Endothelial cell of umbilical vein (primary cell): Measurements from ENCODE around the gene TAF1L. TPM values are rescaled to one million over a fixed set of nuclear protein-coding genes. Genes with fewer than 3 reads are reported as not detected.

Experiments
- BruUV-seq: library from RNA; stranded (reverse); fragments of 400-500 nt; replicated peaks from 2 replicates; lab custom pipeline; 2021; lab: Mats Ljungman, UMichigan
- CTCF ChIA-PET: fragments of 300-600, 350-600 bp; sonication (Branson Sonifier 250); formaldehyde crosslinking; loops from one replicate; lab custom pipeline; 2021; ENCODE audit warnings: antibody characterized with exemption, inconsistent platforms; lab: Charles Lee
- POLR2A ChIA-PET: fragments of 300-600, 350-600 bp; sonication (Branson Sonifier 250); formaldehyde crosslinking; loops from one replicate; lab custom pipeline; 2021; ENCODE audit warnings: antibody characterized with exemption, inconsistent platforms; lab: Charles Lee
- DNase-seq: peaks from one replicate; pipeline ENCODE4 v3.0.0-alpha.2; 2011; ENCODE audit warnings: low read depth, low spot score
- FAIRE-seq: peaks from 2 replicates; lab custom pipeline; 2011; peaks lifted over from hg19 to GRCh38; lab: Jason Lieb, UNC
- H2AFZ ChIP-seq: 2 replicates; pipeline ENCODE4 v1.6.0; 2012; ENCODE audit warnings: low read depth, low read length, control low read depth, inconsistent platforms
- H3K27ac ChIP-seq: 2 replicates; pipeline ENCODE4 v1.5.1; 2011; ENCODE audit warnings: low read depth, mild to moderate bottlenecking, control low read depth, low read length, moderate library complexity; ENCODE audit not compliant: insufficient read depth
- H3K27me3 ChIP-seq, 2 experiments: 2 replicates each; pipeline versions ENCODE4 v1.6.0 to v1.6.1; 2011; ENCODE audit warnings: low read length in 2 of 2, mixed read lengths in 1 of 2; ENCODE audit not compliant: control insufficient read depth in 2 of 2, insufficient read depth in 2 of 2
- H3K36me3 ChIP-seq, 2 experiments: 2 replicates in 1 of 2; 3 replicates in 1 of 2; pipeline ENCODE4 v1.5.1; 2011; ENCODE audit warnings: low read length in 2 of 2, mild to moderate bottlenecking in 1 of 2, moderate library complexity in 1 of 2; ENCODE audit not compliant: control insufficient read depth in 2 of 2, insufficient read depth in 2 of 2; ENCODE audit errors: extremely low read depth in 1 of 2
- H3K4me1 ChIP-seq: 3 replicates; pipeline ENCODE4 v1.5.1; 2011; ENCODE audit warnings: mild to moderate bottlenecking, low read length; ENCODE audit not compliant: control insufficient read depth, insufficient read depth; ENCODE audit errors: extremely low read depth
- H3K4me2 ChIP-seq: 2 replicates; pipeline ENCODE4 v1.6.1; 2011; ENCODE audit warnings: low read length, control low read depth, mixed read lengths; ENCODE audit not compliant: insufficient read depth
- H3K4me3 ChIP-seq, 3 experiments: fragments of 200-600 bp in 1 of 3; sonication (generic), shearing (Covaris generic) in 1 of 3; replicated peaks in 1 of 3; 2 replicates each; pipeline ENCODE4 v1.5.1; 2011 to 2016; ENCODE audit warnings: control low read depth in 3 of 3, low read length in 3 of 3, mild to moderate bottlenecking in 2 of 3, inconsistent platforms in 1 of 3, low read depth in 1 of 3, moderate library complexity in 1 of 3; ENCODE audit not compliant: insufficient read depth in 1 of 3
- H3K79me2 ChIP-seq: 2 replicates; pipeline ENCODE4 v1.6.0; 2012; ENCODE audit warnings: low read length, inconsistent platforms; ENCODE audit not compliant: control insufficient read depth, insufficient read depth
- H3K9ac ChIP-seq: replicated peaks from 2 replicates; pipeline ENCODE3; 2011; ENCODE audit warnings: low read length, control low read depth; ENCODE audit not compliant: insufficient read depth; ENCODE audit errors: extremely low read depth
- H3K9me1 ChIP-seq: replicated peaks from 3 replicates; pipeline ENCODE4 v1.6.0; 2011; ENCODE audit warnings: mild to moderate bottlenecking, low read length; ENCODE audit not compliant: control insufficient read depth, insufficient read depth; ENCODE audit errors: extremely low read depth
- H3K9me3 ChIP-seq: replicated peaks from 2 replicates; pipeline ENCODE4 v1.5.1; 2012; ENCODE audit warnings: low read length, inconsistent platforms; ENCODE audit not compliant: control insufficient read depth, insufficient read depth
- H4K20me1 ChIP-seq: replicated peaks from 2 replicates; pipeline ENCODE3; 2011; ENCODE audit warnings: mild to moderate bottlenecking, low read length; ENCODE audit not compliant: control insufficient read depth, insufficient read depth; ENCODE audit errors: extremely low read depth
- EZH2 ChIP-seq: IDR thresholded peaks from 2 replicates; pipeline ENCODE4 v1.6.1; 2012; ENCODE audit warnings: borderline replicate concordance, low read depth, mild to moderate bottlenecking, moderate library complexity, low read length, inconsistent platforms; ENCODE audit not compliant: severe bottlenecking
- FOS ChIP-seq: IDR thresholded peaks from 2 replicates; pipeline ENCODE4 v1.6.1; 2011; ENCODE audit warnings: mild to moderate bottlenecking, low read length, moderate library complexity, borderline replicate concordance; ENCODE audit not compliant: insufficient read depth
- GATA2 ChIP-seq: IDR thresholded peaks from 2 replicates; pipeline ENCODE4 v1.7.0; 2011; ENCODE audit warnings: low read depth, mild to moderate bottlenecking, moderate library complexity, mixed read lengths, low read length; ENCODE audit not compliant: insufficient read length, insufficient read depth
- JUN ChIP-seq: IDR thresholded peaks from 2 replicates; pipeline ENCODE4 v1.6.1; 2011; ENCODE audit warnings: borderline replicate concordance, low read depth; ENCODE audit not compliant: insufficient read length, insufficient read depth
- MYC ChIP-seq: IDR thresholded peaks from one replicate; pipeline ENCODE4 v1.6.1; 2011; ENCODE audit warnings: mild to moderate bottlenecking, low read depth, low read length
- POLR2A ChIP-seq: IDR thresholded peaks from 2 replicates; pipeline ENCODE4 v1.6.1; 2012; ENCODE audit warnings: low read depth, mild to moderate bottlenecking, control low read depth, low read length
- POLR2AphosphoS5 ChIP-seq: IDR thresholded peaks from 2 replicates; pipeline ENCODE4 v1.6.1; 2012; ENCODE audit warnings: low read depth, mild to moderate bottlenecking, control low read depth, low read length, moderate library complexity; ENCODE audit not compliant: insufficient read depth
- dilution Hi-C: fragments of 300-500 bp; cut with MboI; formaldehyde crosslinking; loops from one replicate; pipeline ENCODE4 v1.15.0; 2019; ENCODE audit warnings: low sequenced_read_pairs; ENCODE audit not compliant: extremely low pct_ligation_motif_present
- intact Hi-C: fragments of 100-400 bp; cut with micrococcal nuclease; formaldehyde crosslinking; loops from one replicate; pipeline ENCODE4 v1.10.0; 2022
- polyA plus RNA-seq, 4 experiments: library from polyadenylated mRNA; depleted of rRNA in 3 of 4; stranded (reverse) in 3 of 4; unstranded in 1 of 4; fragments of >200 nt; gene quantifications; 2 replicates each; pipeline versions ENCODE4 v1.2.1 to v1.2.3, GENCODE V29; 2011 to 2012; ENCODE audit warnings: missing spikeins in 1 of 4
- total RNA-seq: library from RNA; stranded (reverse); gene quantifications from 2 replicates; pipeline ENCODE4 v1.2.3, GENCODE V29; 2021
- TF ChIP-seq, protein P1 (sequence below), 2 donors: IDR thresholded peaks; 1 replicate in 1 of 2; 2 replicates in 1 of 2; pipeline ENCODE4 v1.5.1; 2011; ENCODE audit warnings: low read length in 2 of 2, mild to moderate bottlenecking in 2 of 2, moderate library complexity in 2 of 2, control low read depth in 1 of 2, inconsistent platforms in 1 of 2, low read depth in 1 of 2; ENCODE audit not compliant: insufficient read depth in 1 of 2; ENCODE audit errors: extremely low read depth in 1 of 2
- TF ChIP-seq, protein P2 (sequence below): IDR thresholded peaks from 2 replicates; pipeline ENCODE4 v1.6.1; 2011; ENCODE audit not compliant: insufficient read depth, insufficient read length

The TAF1L gene
- total and polyA plus RNA-seq, 2 donors (not counting 3 experiments of a cell fraction or from before 2014, with no cell fraction given) = not detected

- H3K27me3 ChIP-seq = peaks cover under 1 to 2% of the 10 kb centered on the region in 2 experiments
- no peak overlapping the region for H3K27ac ChIP-seq
- no peak overlapping the region for H2AFZ ChIP-seq
- H4K20me1 ChIP-seq = no peaks in the 10 kb centered on the region
- TF ChIP-seq FOS (no peak), JUN (no peak), POLR2A (no peak), POLR2AphosphoS5 (no peak)
- FAIRE-seq (no peak), DNase-seq (no peak)
- H3K79me2 ChIP-seq = no peaks in the 10 kb centered on the region
- no peak overlapping the region for H3K4me3 ChIP-seq
- H3K9ac ChIP-seq = no peak overlapping the region
- H3K36me3 ChIP-seq = no peaks in the 10 kb centered on the region
- no peaks in the 10 kb centered on the region for H3K4me1 ChIP-seq
- no peak overlapping the region for H3K4me2 ChIP-seq
- dilution Hi-C loops (no loop called here), intact Hi-C loops (no loop called here)
- no peaks in the 10 kb centered on the region for H3K9me1 ChIP-seq
- ChIA-PET CTCF (interaction anchor here (0.7 to 1.4 kb wide), 2 partner anchors 38 to 239 kb away, joined by 3 read pairs; no protein-coding TSS in a partner anchor), POLR2A (no interaction called here)
- H3K9me3 ChIP-seq = no peaks in the 10 kb centered on the region
- BruUV-seq = no TSS peak
Measured at GRCh38 chr9:32618261-32618660, 17.2 kb downstream of the TAF1L start.

DNA sequence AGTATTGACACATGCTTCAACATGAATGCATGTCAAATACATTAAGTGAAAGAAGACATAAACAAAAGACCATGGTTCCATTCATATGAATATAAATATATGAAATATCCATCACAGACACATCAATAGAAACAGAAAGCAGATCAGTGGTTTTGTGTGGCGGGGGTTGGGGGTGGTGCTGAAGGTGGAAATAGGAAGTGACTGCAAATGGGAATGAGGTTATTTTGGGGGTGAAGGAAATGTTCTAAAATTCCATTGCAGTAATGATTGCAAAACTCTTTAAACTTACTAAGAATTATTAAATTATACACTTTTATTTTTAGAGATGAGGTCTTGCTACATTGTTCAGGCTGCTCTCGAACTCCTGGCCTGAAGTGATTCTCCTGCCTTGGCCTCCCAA, 28.7 kb downstream of the TAF1L start:
- dilution Hi-C loops = no loop called here
- DNase-seq = no peak
- H3K27me3 ChIP-seq = peaks cover 2 to 8% of the 10 kb centered on the region in 2 experiments
- no peaks in the 10 kb centered on the region for H3K36me3 ChIP-seq
- no peaks in the 10 kb centered on the region for H3K9me3 ChIP-seq
- ChIA-PET POLR2A (no interaction called here), CTCF (interaction anchor here (0.8 kb wide), 1 partner anchor 362 kb away, joined by 3 read pairs; no protein-coding TSS in a partner anchor)
- no peak overlapping the region for H2AFZ ChIP-seq
- H4K20me1 ChIP-seq = no peaks in the 10 kb centered on the region
- BruUV-seq = no TSS peak
- intact Hi-C loops = no loop called here
- no peaks in the 10 kb centered on the region for H3K79me2 ChIP-seq
- no peaks in the 10 kb centered on the region for H3K4me1 ChIP-seq
- no peak overlapping the region for H3K27ac ChIP-seq
- no peak for FAIRE-seq
- H3K4me3 ChIP-seq = no peak overlapping the region
- no peak overlapping the region for H3K9ac ChIP-seq
- H3K9me1 ChIP-seq = no peaks in the 10 kb centered on the region
- TF ChIP-seq JUN (no peak), MYC (no peak), FOS (no peak), POLR2AphosphoS5 (no peak), POLR2A (no peak), GATA2 (no peak), EZH2 (no peak)
- TF ChIP-seq, protein P1, sequence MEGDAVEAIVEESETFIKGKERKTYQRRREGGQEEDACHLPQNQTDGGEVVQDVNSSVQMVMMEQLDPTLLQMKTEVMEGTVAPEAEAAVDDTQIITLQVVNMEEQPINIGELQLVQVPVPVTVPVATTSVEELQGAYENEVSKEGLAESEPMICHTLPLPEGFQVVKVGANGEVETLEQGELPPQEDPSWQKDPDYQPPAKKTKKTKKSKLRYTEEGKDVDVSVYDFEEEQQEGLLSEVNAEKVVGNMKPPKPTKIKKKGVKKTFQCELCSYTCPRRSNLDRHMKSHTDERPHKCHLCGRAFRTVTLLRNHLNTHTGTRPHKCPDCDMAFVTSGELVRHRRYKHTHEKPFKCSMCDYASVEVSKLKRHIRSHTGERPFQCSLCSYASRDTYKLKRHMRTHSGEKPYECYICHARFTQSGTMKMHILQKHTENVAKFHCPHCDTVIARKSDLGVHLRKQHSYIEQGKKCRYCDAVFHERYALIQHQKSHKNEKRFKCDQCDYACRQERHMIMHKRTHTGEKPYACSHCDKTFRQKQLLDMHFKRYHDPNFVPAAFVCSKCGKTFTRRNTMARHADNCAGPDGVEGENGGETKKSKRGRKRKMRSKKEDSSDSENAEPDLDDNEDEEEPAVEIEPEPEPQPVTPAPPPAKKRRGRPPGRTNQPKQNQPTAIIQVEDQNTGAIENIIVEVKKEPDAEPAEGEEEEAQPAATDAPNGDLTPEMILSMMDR (IDR thresholded peaks at IDR 0.05; ENCODE audit: extremely low read depth in 1 of 2, insufficient read depth in 1 of 2, low read depth in 1 of 2, low read length in 2 of 2) = no peak
- TF ChIP-seq, protein P2, sequence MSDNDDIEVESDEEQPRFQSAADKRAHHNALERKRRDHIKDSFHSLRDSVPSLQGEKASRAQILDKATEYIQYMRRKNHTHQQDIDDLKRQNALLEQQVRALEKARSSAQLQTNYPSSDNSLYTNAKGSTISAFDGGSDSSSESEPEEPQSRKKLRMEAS = no peak
- no peak overlapping the region for H3K4me2 ChIP-seq
